Osteoblast (primary cell): ENCODE measurements around the gene PTPRN2. TPM values are rescaled to one million over a fixed set of nuclear protein-coding genes. Genes with fewer than 3 reads are reported as not detected.
"Not testable (repeated sequence)": the region's sequence is repeated elsewhere in the genome, so short reads cannot be mapped to it uniquely, and the experiment has no call there.

Experiments
- DNase-seq: peaks from one replicate; pipeline ENCODE4 v3.0.0; 2011; ENCODE audit warnings: low spot score, mixed read lengths; ENCODE audit not compliant: insufficient read length; ENCODE audit errors: missing footprints
- H2AFZ ChIP-seq: 2 replicates; pipeline ENCODE4 v1.6.0; 2011; ENCODE audit warnings: mild to moderate bottlenecking, low read length
- H3K27ac ChIP-seq: 2 replicates; pipeline ENCODE4 v1.5.1; 2011; ENCODE audit warnings: mild to moderate bottlenecking, low read depth, low read length, moderate library complexity
- H3K27me3 ChIP-seq: 2 replicates; pipeline ENCODE4 v1.6.0; 2012; ENCODE audit warnings: mild to moderate bottlenecking, control low read depth, inconsistent platforms, low read length, moderate library complexity; ENCODE audit not compliant: insufficient read depth
- H3K36me3 ChIP-seq: 2 replicates; pipeline ENCODE4 v1.5.1; 2011; ENCODE audit warnings: mild to moderate bottlenecking, low read length, control low read depth, moderate library complexity; ENCODE audit not compliant: insufficient read depth
- H3K4me1 ChIP-seq: 2 replicates; pipeline ENCODE4 v1.5.1; 2011; ENCODE audit warnings: mild to moderate bottlenecking, low read length, control low read depth, moderate library complexity; ENCODE audit not compliant: insufficient read depth
- H3K4me2 ChIP-seq: 2 replicates; pipeline ENCODE4 v1.6.0; 2011; ENCODE audit warnings: mild to moderate bottlenecking, low read length; ENCODE audit not compliant: insufficient read depth
- H3K4me3 ChIP-seq: fragments of 200-600 bp; sonication (generic); 3 replicates; pipeline ENCODE4 v1.5.1; 2012; ENCODE audit warnings: mild to moderate bottlenecking, low read length, inconsistent platforms; ENCODE audit not compliant: insufficient read depth
- H3K79me2 ChIP-seq: 2 replicates; pipeline ENCODE4 v1.6.0; 2012; ENCODE audit warnings: mild to moderate bottlenecking, low read length, control low read depth, inconsistent platforms; ENCODE audit not compliant: insufficient read depth
- H3K9me3 ChIP-seq: 2 replicates; pipeline ENCODE4 v1.5.1; 2011; ENCODE audit warnings: low read depth, low read length, control low read depth
- H4K20me1 ChIP-seq: 2 replicates; pipeline ENCODE4 v1.6.0; 2012; ENCODE audit warnings: mild to moderate bottlenecking, low read length, control low read depth; ENCODE audit not compliant: insufficient read depth
- total RNA-seq: library from RNA; depleted of rRNA; stranded (reverse); fragments of >200 nt; gene quantifications from 2 replicates; pipeline ENCODE4 v1.2.3, GENCODE V29; 2012
- TF ChIP-seq, protein P1 (sequence below): IDR thresholded peaks from 2 replicates; pipeline ENCODE4 v1.5.1; 2011; ENCODE audit warnings: mild to moderate bottlenecking, low read depth, low read length, moderate library complexity; ENCODE audit errors: extremely low read depth

The PTPRN2 gene
- total RNA-seq, 1 donor = 0.36 TPM

DNA sequence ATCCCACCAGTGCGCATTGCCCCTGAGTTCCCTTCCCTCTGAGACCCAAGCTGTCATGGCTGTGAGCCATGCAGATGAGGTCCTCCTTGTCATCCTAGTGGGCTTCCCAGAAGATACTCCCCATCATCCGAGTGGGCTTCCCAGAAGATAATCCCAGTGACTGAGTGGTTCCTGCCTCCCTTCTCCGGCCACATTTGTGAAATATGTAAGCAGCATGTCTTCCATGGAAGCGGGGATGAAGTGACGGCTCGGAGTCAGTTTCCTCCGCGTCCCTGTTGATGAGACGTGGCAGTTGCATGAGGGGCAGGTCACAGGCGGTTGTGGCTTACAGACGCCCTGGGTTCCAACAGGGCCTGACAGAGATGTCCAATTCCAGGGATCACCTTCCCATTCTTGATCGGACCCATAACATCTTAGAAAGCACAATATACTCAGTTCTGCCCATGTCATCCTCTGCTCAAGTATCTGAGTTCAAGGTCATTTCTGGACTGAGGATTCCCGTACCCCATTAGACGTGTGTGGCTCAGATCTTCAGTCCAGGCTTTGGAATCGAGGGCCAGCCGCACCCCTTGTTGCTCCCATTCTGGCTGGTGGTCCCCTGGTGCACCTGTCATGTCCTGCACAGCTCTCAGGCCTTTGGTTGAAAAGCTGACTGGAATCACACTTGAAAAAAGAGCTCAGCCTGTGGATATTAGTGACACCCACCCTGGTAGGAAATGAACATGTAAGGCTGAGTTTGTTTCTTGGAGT, 166.9 kb downstream of the PTPRN2 start:
- no peak overlapping the region for H2AFZ ChIP-seq
- H3K79me2 ChIP-seq = no peaks in the 10 kb centered on the region
- no peak overlapping the region for H3K27ac ChIP-seq
- DNase-seq = no peak
- no peaks in the 10 kb centered on the region for H3K36me3 ChIP-seq
- no peak overlapping the region for H3K4me2 ChIP-seq
- no peaks in the 10 kb centered on the region for H3K9me3 ChIP-seq
- no peak overlapping the region for H3K4me3 ChIP-seq
- no peaks in the 10 kb centered on the region for H3K4me1 ChIP-seq
- H3K27me3 ChIP-seq = no peaks in the 10 kb centered on the region
- H4K20me1 ChIP-seq = no peaks in the 10 kb centered on the region
- TF ChIP-seq, protein P1, sequence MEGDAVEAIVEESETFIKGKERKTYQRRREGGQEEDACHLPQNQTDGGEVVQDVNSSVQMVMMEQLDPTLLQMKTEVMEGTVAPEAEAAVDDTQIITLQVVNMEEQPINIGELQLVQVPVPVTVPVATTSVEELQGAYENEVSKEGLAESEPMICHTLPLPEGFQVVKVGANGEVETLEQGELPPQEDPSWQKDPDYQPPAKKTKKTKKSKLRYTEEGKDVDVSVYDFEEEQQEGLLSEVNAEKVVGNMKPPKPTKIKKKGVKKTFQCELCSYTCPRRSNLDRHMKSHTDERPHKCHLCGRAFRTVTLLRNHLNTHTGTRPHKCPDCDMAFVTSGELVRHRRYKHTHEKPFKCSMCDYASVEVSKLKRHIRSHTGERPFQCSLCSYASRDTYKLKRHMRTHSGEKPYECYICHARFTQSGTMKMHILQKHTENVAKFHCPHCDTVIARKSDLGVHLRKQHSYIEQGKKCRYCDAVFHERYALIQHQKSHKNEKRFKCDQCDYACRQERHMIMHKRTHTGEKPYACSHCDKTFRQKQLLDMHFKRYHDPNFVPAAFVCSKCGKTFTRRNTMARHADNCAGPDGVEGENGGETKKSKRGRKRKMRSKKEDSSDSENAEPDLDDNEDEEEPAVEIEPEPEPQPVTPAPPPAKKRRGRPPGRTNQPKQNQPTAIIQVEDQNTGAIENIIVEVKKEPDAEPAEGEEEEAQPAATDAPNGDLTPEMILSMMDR = no peak

DNA sequence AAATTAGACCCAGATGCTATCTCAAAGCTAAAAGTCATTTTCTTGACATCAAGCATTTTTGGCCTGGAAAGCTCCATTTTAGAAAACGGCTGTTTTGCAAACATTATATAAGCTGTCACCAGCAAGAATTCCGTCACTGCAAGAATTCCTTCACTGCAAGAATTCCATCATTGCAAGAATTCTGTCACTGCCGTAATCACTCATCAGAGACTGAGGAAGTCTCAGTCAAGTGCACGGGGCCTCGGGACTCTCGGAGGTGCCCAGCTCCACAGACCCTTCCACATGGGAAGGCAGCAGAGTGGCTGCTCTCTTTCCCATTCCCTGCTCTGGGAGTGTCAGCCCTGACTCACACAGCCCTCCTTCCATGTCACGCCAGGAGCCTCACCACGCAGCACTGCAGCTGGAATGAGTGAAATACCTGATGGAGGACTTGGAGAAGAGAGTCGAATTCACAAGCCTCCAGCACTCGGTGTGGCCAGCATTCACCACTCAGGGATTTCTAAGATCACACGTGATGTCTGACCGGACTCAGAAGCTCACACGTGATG, 168.3 kb downstream of the PTPRN2 start:
- Histone ChIP-seq H3K4me3 (no peak overlapping the region), H4K20me1 (no peaks in the 10 kb centered on the region), H3K79me2 (no peaks in the 10 kb centered on the region), H3K27me3 (no peaks in the 10 kb centered on the region), H3K9me3 (no peaks in the 10 kb centered on the region), H3K27ac (no peak overlapping the region), H3K36me3 (no peaks in the 10 kb centered on the region), H3K4me2 (no peak overlapping the region), H2AFZ (no peak overlapping the region), H3K4me1 (no peaks in the 10 kb centered on the region)
- DNase-seq = no peak
- TF ChIP-seq, protein P1 = no peak

DNA sequence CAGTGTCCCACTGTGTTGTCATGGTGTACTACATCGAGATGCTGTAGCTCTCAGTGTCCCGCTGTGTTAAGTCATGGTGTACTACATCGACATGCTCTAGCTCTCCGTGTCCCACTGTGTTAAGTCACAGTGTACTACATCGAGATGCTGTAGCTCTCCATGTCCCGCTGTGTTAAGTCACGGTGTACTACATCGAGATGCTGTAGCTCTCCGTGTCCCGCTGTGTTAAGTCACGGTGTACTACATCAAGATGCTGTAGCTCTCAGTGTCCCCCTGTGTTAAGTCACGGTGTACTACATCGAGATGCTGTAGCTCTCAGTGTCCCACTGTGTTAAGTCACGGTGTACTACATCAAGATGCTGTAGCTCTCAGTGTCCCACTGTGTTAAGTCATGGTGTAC, 169.2 kb downstream of the PTPRN2 start:
- not testable (repeated sequence) for H4K20me1 ChIP-seq, H3K9me3 ChIP-seq, H3K4me3 ChIP-seq, H3K36me3 ChIP-seq, H3K4me1 ChIP-seq, H3K27ac ChIP-seq, H3K4me2 ChIP-seq, H2AFZ ChIP-seq, DNase-seq, H3K27me3 ChIP-seq, H3K79me2 ChIP-seq

DNA sequence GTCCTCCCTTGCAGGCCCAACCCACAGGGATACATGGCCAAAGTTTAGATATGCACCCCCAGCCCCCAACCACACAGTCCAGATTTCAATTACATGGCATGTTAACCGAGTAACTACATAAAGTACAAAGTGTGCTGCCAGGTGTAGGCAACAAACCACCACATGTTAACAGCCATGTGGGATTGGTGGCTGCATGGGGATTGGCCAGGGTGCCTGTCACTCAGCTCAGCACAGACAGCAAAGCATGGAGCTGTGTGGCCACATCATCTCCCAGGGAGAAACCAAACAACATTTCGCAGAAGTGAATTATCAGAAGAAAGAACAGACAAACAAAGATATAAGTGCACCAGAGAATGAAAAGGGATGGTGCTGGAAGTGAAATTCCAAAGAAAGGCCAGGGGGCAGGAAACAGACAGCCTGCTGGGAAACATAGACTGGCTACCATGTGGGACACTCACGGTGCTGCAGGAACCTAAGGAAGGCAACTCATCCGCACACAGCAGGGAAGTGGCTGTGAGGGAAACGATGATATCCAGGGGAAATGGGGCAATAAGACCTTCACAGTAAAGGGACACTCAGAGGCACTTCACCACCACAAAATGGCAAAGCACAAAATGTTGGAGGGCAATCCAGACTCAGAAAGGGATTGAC, 171.2 kb downstream of the PTPRN2 start:
- H3K79me2 ChIP-seq = no peaks in the 10 kb centered on the region
- H3K27ac ChIP-seq = no peak overlapping the region
- H3K4me3 ChIP-seq = no peak overlapping the region
- no peaks in the 10 kb centered on the region for H3K27me3 ChIP-seq
- no peak overlapping the region for H2AFZ ChIP-seq
- no peaks in the 10 kb centered on the region for H4K20me1 ChIP-seq
- no peaks in the 10 kb centered on the region for H3K36me3 ChIP-seq
- DNase-seq = no peak
- no peaks in the 10 kb centered on the region for H3K4me1 ChIP-seq
- no peaks in the 10 kb centered on the region for H3K9me3 ChIP-seq
- TF ChIP-seq, protein P1 = no peak
- H3K4me2 ChIP-seq = no peak overlapping the region
